GM12891 (cell line): Measurements from ENCODE around the gene GMPPB.

Experiments
- POLR2A ChIP-seq: IDR thresholded peaks from 2 replicates; pipeline ENCODE4 v1.6.1; 2011; ENCODE audit warnings: low read depth, low read length, control low read depth
- POLR2AphosphoS5 ChIP-seq: IDR thresholded peaks from 2 replicates; pipeline ENCODE4 v1.6.1; 2011; ENCODE audit warnings: low read depth, low read length, control low read depth
- SPI1 ChIP-seq: IDR thresholded peaks from 2 replicates; pipeline ENCODE4 v1.6.1; 2011; ENCODE audit warnings: low read depth, low read length, control low read depth

- no peak for TF ChIP-seq POLR2AphosphoS5
- TF ChIP-seq POLR2A: no peak
- no peak for TF ChIP-seq SPI1
Observed at GRCh38 chr3:49738067-49738713, 14.4 kb upstream of the GMPPB start.
